Measurements from ENCODE around the gene LUC7L.

The LUC7L gene

GRCh38 chr16:252366-253337 is 23.4 kb upstream of the LUC7L start:
- no peak for TF ChIP-seq CTCF (conservative IDR thresholded peaks at IDR 0.05; ENCODE audit: low read length)
- no peak overlapping the region for H3K4me3 ChIP-seq (ENCODE audit: low read length)
- DNase-seq (ENCODE audit: low read depth), result no peak

GRCh38 chr16:249431-249830 is 20.2 kb upstream of the LUC7L start:
- no peak for DNase-seq (ENCODE audit: low read depth)
- no peak overlapping the region for H3K4me3 ChIP-seq (ENCODE audit: low read length)
- no peak for TF ChIP-seq CTCF (conservative IDR thresholded peaks at IDR 0.05; ENCODE audit: low read length)

- no peak overlapping the region for H3K4me3 ChIP-seq (ENCODE audit: low read length)
- no peak for DNase-seq (ENCODE audit: low read depth)
- no peak for TF ChIP-seq CTCF (conservative IDR thresholded peaks at IDR 0.05; ENCODE audit: low read length)
These were observed 17.8 kb upstream of the LUC7L start for GRCh38 chr16:247027-247426.

GRCh38 chr16:245105-245504 is 15.9 kb upstream of the LUC7L start:
- TF ChIP-seq CTCF (conservative IDR thresholded peaks at IDR 0.05; ENCODE audit: low read length), result no peak
- H3K4me3 ChIP-seq (ENCODE audit: low read length), result no peak overlapping the region
- no peak for DNase-seq (ENCODE audit: low read depth)

GRCh38 chr16:243348-243747 is 14.1 kb upstream of the LUC7L start:
- TF ChIP-seq CTCF (conservative IDR thresholded peaks at IDR 0.05; ENCODE audit: low read length), result no peak
- no peak for DNase-seq (ENCODE audit: low read depth)

GRCh38 chr16:242281-242680 is 13.0 kb upstream of the LUC7L start:
- no peak for TF ChIP-seq CTCF (conservative IDR thresholded peaks at IDR 0.05; ENCODE audit: low read length)
- DNase-seq (ENCODE audit: low read depth), result no peak
- no peak overlapping the region for H3K4me3 ChIP-seq (ENCODE audit: low read length)

More at GRCh38 chr16:243348-243747, 14.1 kb upstream of the LUC7L start:
- H3K4me3 ChIP-seq (ENCODE audit: low read length), result no peak overlapping the region

GRCh38 chr16:240559-240958 is 11.3 kb upstream of the LUC7L start:
- no peak overlapping the region for H3K4me3 ChIP-seq (ENCODE audit: low read length)
- no peak for DNase-seq (ENCODE audit: low read depth)
- no peak for TF ChIP-seq CTCF (conservative IDR thresholded peaks at IDR 0.05; ENCODE audit: low read length)

Data from AG10803 (cell line).